Activated naive CD4-positive, alpha-beta T cell treated with anti-CD3 and anti-CD28 coated beads, Interleukin-2, amount 50 U/mL, for 72 hours (primary cell): ENCODE results near the gene UBAP1. TPM values are rescaled to one million over a fixed set of nuclear protein-coding genes. Genes with fewer than 3 reads are reported as not detected.
"Not testable (repeated sequence)": the region's sequence is repeated elsewhere in the genome, so short reads cannot be mapped to it uniquely, and the experiment has no call there.

Source experiments
- ATAC-seq, 2 donors: fragments of 150-1000 bp; cut with Tn5 transposase; 2 replicates each; pipeline ENCODE4 v1.10.0; 2021; ENCODE audit warnings: mild to moderate bottlenecking in 2 of 2, moderate library complexity in 2 of 2
- DNase-seq, 2 donors: peaks; one replicate each; pipeline ENCODE4 v3.0.0; 2021 to 2022; ENCODE audit warnings: low spot score in 2 of 2
- H3K27ac Mint-ChIP-seq, 2 donors: one replicate each; pipeline ENCODE4 v1.8.0; 2022; ENCODE audit warnings: mild to moderate bottlenecking in 2 of 2, mixed read lengths in 2 of 2
- H3K36me3 Mint-ChIP-seq, 2 donors: one replicate each; pipeline ENCODE4 v1.8.0; 2022; ENCODE audit warnings: mixed read lengths in 2 of 2
- H3K9me3 Mint-ChIP-seq, 2 donors: one replicate each; pipeline ENCODE4 v1.8.0; 2022; ENCODE audit warnings: mixed read lengths in 2 of 2
- total RNA-seq, 2 donors: library from RNA; stranded (reverse); gene quantifications; one replicate each; pipeline ENCODE4 v1.2.3, GENCODE V29; 2022

Gene UBAP1
- total RNA-seq, 2 donors from 2014 or later: 34.8 to 35.2 TPM

DNA sequence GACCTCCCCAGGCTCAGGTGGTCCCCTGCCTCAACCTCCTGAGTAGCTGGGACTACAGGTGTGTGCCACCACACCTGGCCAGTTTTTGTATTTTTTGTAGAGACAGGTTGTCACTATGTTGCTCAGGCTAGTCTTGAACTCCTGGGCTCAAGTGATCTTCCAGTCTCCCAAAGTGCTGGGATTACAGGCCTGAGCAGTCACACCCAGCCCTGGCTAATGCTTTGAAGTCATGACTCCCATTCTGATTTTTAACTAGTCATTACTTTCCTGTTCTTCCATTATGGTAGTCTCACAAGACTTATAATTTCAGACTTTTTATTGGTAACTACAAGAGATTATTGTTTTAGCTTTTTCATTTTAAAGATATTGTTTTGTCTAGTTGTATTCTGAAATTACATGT lies 26.3 kb downstream of the UBAP1 start:
- no peak for ATAC-seq
- H3K9me3 Mint-ChIP-seq: peaks cover 0 to 3% of the 10 kb centered on the region in 2 donors
- peaks cover 0 to 9% of the 10 kb centered on the region in 2 donors for H3K36me3 Mint-ChIP-seq
- no peak for DNase-seq
- peak overlapping the region in 1 of 2 donors; percentile 6 for H3K27ac Mint-ChIP-seq

DNA sequence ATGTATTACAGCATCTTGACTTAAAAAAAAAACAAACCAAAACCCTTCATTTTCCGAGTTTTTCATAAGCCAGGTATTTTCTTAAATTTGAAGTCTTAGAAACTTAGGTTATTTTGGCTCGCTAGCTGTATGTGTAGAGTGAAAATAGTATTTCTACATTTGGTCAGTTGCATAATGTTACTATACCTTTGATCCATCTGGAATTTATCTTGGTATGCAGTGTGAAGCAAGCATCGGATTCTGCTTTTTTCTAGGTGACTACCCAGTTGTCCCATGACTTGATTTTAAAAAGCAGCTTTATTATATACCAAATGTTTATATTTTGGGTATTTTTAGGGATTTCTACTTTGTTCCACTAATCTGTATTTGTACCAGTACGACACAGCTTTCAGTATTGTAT lies 27.7 kb downstream of the UBAP1 start:
- Mint-ChIP-seq H3K36me3 (peaks cover 0 to 9% of the 10 kb centered on the region in 2 donors), H3K9me3 (peaks cover 0 to 3% of the 10 kb centered on the region in 2 donors), H3K27ac (no peak overlapping the region)
- no peak for ATAC-seq
- DNase-seq: no peak

DNA sequence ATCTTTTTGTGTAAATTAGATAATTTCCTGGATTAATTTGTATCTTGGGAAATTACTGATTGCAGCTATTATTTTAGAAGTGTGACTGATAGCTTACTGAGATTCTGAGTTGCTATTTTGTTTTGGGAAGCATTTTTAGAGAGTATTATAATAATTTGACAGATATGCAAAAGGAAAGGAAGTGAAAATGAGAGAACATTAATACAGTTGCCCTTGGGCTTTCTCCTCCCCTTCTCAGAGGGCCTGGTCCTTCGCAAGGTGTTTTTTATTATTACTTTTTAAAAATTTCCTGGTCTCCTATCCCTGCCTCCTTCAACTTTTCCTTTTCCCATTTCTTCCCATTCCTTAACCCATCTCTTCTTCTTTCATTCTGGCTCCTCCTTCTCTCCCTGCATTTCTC lies 32.6 kb downstream of the UBAP1 start:
- no peak for DNase-seq
- peaks cover 0 to 9% of the 10 kb centered on the region in 2 donors for H3K36me3 Mint-ChIP-seq
- H3K27ac Mint-ChIP-seq: no peak overlapping the region
- ATAC-seq: no peak
- H3K9me3 Mint-ChIP-seq: peaks cover 0 to 3% of the 10 kb centered on the region in 2 donors

DNA sequence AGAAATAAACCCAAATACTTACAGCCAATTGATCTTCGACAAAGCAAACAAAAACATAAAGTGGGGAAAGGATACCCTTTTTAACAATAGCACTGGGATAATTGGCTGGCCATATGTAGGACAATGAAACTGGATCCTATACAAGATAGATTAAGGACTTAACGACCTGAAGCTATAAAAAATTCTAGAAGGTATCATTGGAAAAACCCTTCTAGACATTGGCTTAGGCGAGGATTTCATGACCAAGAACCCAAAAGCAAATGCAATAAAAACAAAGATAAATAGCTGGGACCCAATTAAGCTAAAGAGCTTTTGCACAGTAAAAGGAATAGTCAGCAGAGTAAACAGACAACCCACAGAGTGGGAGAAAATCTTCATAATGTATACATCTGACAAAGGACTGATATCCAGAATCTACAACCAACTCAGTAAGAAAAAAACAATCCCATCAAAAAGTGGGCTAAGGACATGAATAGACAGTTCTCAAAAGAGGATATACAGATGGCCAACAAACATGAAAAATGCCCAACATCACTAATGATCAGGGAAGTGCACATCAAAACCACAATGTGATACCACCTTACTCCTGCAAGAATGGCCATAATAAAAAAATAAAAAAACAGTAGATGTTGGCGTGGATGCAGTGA lies 35.6 kb downstream of the UBAP1 start:
- H3K9me3 Mint-ChIP-seq, DNase-seq, ATAC-seq, H3K27ac Mint-ChIP-seq, H3K36me3 Mint-ChIP-seq: not testable (repeated sequence)

DNA sequence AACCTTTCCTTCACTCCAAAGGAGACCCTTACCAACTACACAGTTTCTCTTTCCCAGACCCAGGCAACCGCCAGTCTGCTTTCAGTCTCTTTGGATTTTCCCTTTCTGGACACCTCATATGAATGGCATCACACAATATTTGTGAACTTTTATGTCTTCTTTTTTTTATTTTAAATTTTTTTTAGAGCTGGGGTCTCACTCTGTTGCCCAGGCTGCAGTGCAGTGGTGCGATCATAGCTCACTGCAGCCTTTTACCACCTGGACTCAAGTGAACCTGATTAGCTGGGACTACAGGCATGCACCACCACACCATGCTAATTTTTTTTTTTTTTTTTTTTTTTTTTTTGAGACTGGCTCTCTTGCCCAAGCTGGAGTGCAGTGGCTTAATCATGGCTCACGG lies 37.5 kb downstream of the UBAP1 start:
- no peak for DNase-seq
- no peaks in the 10 kb centered on the region for H3K9me3 Mint-ChIP-seq
- H3K36me3 Mint-ChIP-seq: no peaks in the 10 kb centered on the region
- ATAC-seq: no peak
- H3K27ac Mint-ChIP-seq: peak overlapping the region in 1 of 2 donors; percentile 44

DNA sequence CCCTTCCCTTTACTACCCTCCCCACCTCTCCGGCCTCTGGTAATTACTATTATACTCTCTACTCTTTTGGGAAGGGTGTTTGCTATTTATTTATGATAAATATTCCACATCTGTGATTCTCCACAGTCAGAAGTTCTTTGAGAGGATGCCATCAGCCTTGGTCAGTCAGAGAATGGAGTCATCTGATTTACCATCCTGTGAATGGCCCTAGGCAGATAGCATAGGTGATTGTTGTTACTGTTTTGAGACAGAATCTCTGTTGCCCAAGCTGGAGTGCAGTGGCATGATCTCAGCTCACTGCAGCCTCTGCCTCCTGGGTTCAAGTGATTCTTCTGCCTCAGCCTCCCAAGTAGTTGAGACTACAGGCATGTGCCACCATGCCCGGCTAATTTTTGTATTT lies 38.2 kb downstream of the UBAP1 start:
- not testable (repeated sequence) for ATAC-seq, H3K36me3 Mint-ChIP-seq, DNase-seq, H3K9me3 Mint-ChIP-seq
- peak overlapping the region in 1 of 2 donors; percentile 41 for H3K27ac Mint-ChIP-seq

DNA sequence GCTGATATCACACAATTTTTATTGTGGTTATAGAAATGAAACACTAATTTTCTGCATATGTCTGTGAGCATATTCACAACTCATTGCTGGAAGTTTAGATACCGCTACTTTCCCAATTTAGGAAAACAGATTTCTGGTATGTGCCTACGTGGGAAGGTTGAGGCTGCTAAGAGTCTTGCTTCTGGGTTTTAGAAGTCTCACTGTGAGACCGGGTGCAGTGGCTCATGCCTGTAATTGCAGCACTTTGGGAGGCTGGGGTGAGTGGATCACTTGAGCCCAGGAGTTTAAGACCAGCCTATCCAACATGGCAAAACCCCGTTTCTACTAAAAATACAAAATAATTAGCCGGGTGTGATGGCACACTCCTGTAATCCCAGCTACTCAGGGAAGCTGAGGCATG lies 39.6 kb downstream of the UBAP1 start:
- Mint-ChIP-seq H3K27ac (no peak overlapping the region), H3K9me3 (no peaks in the 10 kb centered on the region), H3K36me3 (no peaks in the 10 kb centered on the region)
- no peak for ATAC-seq
- DNase-seq: no peak

DNA sequence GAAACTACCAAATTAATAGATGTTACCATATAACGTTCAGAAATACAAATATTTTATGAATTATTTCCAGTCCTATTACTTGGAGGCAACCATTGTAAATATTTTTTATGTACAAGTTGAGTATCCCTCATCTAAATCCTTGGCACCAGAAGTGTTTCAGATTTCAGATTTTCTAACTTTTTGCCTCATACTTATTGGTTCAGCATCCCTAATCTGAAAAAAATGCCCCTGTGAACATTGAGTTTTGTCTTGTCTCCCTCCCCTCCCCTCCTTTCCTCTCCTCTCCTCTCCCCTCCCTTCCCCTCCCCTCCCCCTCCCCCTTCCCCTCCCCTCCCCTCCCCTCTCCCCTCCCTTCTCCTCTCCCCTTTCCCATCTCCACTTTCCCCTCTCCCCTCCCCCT lies 40.6 kb downstream of the UBAP1 start:
- Mint-ChIP-seq H3K27ac (no peak overlapping the region), H3K36me3 (peaks cover 0 to 6% of the 10 kb centered on the region in 2 donors), H3K9me3 (no peaks in the 10 kb centered on the region)
- ATAC-seq (no peak), DNase-seq (no peak)

DNA sequence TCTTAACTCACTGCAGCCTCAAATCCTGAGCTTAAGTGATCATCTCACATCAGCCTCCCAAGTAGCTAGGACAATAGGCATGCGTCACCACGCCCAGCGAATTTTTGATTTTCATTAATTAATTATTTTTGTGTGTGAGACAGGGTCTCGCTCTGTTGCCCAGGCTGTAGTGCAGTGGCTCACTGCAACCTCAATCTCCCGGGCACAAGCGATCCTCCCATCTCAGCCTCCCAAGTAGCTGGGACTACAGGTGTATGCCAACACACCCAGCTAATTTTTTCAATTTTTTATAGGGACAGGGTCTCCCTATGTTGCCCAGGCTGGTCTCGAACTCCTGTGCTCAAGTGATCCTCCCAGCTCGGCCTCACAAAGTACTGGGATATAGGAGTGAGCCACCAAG lies 41.4 kb downstream of the UBAP1 start:
- no peak for ATAC-seq
- Mint-ChIP-seq H3K36me3 (peaks cover 0 to 7% of the 10 kb centered on the region in 2 donors), H3K27ac (no peak overlapping the region), H3K9me3 (no peaks in the 10 kb centered on the region)
- no peak for DNase-seq

DNA sequence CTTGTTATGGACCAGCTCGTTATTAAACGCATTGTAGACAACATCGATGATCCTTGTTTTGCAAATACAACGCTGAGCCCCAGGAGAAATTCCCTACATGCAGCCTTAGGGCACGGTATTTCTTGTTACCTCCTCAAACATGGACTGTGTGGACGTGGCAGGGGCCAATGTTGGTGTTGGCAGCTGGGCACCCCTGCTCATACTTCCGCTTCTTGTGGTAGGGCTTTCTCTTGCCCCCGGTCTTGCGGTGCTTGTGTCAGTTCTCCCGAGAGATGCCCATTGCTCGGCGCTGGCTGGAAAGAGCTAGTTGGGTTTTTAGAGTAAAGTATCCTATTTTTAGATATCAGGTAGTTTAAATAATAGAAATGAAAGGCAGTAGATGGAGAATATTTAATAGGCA lies 45.5 kb downstream of the UBAP1 start:
- DNase-seq (no peak), ATAC-seq (no peak)
- H3K36me3 Mint-ChIP-seq: peaks cover 0 to 7% of the 10 kb centered on the region in 2 donors
- no peaks in the 10 kb centered on the region for H3K9me3 Mint-ChIP-seq
- no peak overlapping the region for H3K27ac Mint-ChIP-seq

DNA sequence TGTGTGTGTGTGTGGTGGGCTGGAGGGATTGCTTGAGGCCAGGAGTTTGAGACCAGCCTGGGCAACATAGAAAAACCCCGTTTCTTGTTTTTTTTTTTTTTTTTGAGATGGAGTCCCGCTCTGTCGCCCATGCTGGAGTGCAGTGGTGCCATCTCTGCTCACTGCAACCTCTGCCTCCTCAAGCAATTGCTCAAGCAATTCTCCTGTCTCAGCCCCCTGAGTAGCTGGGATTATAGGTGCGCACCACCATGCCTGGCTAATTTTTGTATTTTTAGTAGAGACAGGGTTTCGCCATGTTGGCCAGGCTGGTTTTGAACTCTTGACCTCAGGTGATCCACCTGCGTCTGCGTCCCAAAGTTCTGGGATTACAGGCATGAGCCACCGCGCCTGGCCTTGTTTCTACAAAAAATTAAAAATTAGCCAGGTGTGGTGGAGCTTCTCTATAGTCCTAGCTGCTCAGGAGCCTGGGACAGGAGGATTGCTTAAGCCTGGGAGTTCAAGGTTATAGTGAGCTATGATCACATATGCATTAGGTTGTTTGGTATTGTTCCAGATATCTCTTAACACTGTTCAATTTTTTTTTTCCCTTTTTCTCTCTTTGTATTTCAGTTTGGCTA lies 47.4 kb downstream of the UBAP1 start:
- DNase-seq, ATAC-seq, H3K36me3 Mint-ChIP-seq, H3K9me3 Mint-ChIP-seq, H3K27ac Mint-ChIP-seq: not testable (repeated sequence)

DNA sequence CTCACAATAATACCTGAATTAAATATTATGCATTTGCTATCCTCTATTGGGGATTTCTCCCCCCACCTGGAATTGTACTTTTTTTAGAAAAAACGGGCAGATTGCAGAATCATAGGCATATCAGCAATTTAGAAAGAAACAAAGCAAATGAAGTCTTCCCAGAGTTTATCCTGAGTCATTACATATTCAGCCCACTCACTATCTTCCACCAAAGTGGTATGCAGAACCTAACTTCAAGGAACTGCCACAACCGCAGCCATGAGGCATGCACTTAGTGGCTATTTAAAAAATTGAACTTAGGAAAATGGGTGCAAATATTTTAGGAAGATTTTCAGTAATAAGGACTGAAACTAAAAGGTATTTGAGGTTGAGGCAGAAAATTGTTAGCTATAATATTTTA lies 48.6 kb downstream of the UBAP1 start:
- ATAC-seq: no peak

DNA sequence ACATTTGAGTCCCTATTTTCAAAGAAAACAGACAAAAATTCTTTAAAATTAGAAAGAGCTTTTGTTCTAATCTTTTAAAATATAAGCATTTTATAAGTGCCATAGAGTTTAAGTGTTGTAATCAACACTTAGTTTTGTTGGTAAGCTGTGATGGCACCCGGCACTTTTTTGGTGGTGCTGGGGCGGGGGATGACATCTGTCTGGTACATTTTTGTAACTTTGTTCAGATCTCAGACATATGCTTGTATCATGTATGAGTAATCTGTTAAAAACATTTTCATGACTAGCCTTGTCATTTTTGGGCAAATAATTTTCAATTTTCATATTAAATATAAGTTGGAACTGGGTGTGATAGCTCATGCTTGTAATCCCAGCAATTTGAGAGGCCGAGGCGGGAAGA lies 51.7 kb downstream of the UBAP1 start:
- H3K36me3 Mint-ChIP-seq: no peaks in the 10 kb centered on the region
- ATAC-seq (no peak), DNase-seq (no peak)
- no peak overlapping the region for H3K27ac Mint-ChIP-seq
- H3K9me3 Mint-ChIP-seq: no peaks in the 10 kb centered on the region

More for the DNA sequence above, 48.6 kb downstream of the UBAP1 start:
- Mint-ChIP-seq H3K9me3 (no peaks in the 10 kb centered on the region), H3K36me3 (peaks cover 0 to 7% of the 10 kb centered on the region in 2 donors), H3K27ac (peak overlapping the region in 1 of 2 donors; percentile 19)
- no peak for DNase-seq

DNA sequence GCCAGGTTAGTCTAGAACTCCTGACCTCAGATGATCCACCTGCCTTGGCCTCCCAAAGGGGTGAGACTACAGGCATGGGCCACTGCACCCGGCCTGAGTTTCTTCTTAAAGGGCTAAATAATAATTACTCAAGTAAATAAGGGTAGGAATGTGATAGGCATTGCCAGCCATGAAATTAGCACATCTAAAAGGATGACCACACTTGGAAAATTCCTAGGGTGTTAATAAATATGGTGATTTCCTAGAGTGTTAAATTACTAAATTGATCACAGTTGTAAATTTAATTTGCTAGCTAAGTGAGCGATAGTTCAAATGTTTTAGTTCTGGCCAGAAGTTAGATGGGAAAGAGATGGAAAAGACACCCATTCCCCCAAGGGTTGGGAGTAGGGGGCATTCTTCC lies 53.4 kb downstream of the UBAP1 start:
- DNase-seq: no peak
- Mint-ChIP-seq H3K9me3 (no peaks in the 10 kb centered on the region), H3K27ac (peak overlapping the region in 1 of 2 donors; percentile 11), H3K36me3 (peaks cover 7 to 10% of the 10 kb centered on the region in 2 donors)
- ATAC-seq: no peak

DNA sequence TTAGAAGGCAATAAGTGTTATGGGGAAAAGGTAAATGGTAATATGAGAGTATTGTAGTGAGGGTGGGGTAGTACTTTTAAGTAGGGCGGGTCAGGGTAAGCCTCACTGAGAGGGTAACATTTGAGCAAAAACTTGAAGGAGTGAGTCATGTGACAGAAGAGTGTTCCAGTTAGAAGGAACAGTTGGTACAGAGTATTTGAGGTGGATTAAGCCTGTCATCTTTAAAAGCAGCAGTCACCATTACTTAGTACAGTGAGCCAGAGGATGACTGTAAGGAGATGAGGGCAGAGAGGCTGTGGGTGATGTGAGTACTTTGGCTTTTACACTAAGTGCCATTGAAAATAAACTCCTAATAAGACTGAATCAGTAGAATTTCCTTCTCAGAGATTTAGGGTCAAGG lies 54.8 kb downstream of the UBAP1 start:
- peak overlapping the region in 1 of 2 donors; percentile 10 for H3K27ac Mint-ChIP-seq
- ATAC-seq: no peak
- no peak for DNase-seq
- H3K36me3 Mint-ChIP-seq: peaks cover 14 to 15% of the 10 kb centered on the region in 2 donors
- H3K9me3 Mint-ChIP-seq: peaks cover 0 to 3% of the 10 kb centered on the region in 2 donors

DNA sequence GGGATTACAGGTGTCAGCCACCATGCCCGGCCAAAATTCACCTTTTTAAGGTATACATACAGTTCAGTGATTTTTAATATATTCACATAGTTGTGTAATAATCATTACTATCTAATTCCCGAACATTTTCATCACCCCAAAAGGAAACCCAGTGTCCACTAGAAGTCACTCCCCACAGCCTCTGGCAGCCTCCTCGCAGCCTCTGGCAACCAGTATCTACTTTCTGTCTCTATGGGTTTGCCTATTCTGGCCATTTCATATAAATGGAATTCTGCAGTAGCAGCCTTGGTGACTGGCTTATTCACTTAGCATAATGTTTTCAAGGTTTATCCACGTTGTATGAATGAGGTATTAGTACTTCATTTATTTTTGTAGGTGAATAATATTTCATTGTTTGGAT lies 59.0 kb downstream of the UBAP1 start:
- H3K36me3 Mint-ChIP-seq: peaks cover 15 to 27% of the 10 kb centered on the region in 2 donors
- peaks cover 0 to 5% of the 10 kb centered on the region in 2 donors for H3K9me3 Mint-ChIP-seq
- no peak overlapping the region for H3K27ac Mint-ChIP-seq
- no peak for ATAC-seq
- no peak for DNase-seq

DNA sequence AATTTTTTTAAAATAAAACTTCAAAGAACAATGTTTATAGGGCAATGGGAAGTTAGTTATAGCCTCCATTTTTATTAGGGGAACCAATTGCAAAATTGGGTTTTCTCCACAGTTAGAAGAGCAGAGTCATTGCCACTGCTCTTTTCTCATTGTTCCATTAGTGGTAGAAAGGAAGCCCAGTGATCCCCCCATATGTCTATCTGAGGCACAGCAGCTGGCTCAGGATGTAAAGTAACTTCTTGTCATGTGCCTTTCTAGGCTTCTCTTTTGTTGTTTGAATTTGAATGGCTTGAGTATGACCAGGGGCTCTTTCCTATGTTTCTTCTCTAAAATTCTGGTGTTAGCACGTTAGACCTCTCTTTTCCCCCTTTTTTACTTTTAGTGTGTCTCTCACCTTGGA lies 61.2 kb downstream of the UBAP1 start:
- peaks cover 20 to 33% of the 10 kb centered on the region in 2 donors for H3K36me3 Mint-ChIP-seq
- ATAC-seq (no peak), DNase-seq (no peak)
- H3K27ac Mint-ChIP-seq: no peak overlapping the region
- H3K9me3 Mint-ChIP-seq: peaks cover 0 to 5% of the 10 kb centered on the region in 2 donors

DNA sequence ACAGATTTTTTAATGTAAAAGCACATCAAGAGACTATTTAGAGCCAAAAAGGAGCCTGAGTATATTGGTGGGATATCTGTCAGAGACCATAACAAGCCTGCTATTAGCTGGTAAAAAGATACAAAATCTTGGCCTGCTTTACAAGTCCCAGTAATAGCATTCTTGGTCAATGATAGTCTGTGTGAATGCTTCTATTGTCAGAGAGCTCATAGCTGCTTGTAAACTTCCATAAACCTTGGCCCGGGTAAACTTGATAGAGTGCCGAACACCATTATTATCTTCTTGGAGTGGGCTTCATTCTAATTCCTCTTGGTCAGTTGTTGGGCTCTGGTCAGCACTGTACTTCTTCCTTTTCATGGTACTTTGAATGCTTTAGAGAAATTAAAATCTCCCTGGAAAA lies 64.0 kb downstream of the UBAP1 start:
- ATAC-seq: no peak
- no peak overlapping the region for H3K27ac Mint-ChIP-seq
- peaks cover 0 to 5% of the 10 kb centered on the region in 2 donors for H3K9me3 Mint-ChIP-seq
- DNase-seq: no peak
- H3K36me3 Mint-ChIP-seq: peaks cover 10 to 26% of the 10 kb centered on the region in 2 donors
